WERI-Rb-1 (cell line): ENCODE measurements around the gene ABCC12.

Source experiments
- DNase-seq: peaks from one replicate; pipeline ENCODE4 v3.0.0-alpha.2; 2020
- H3K27ac ChIP-seq: fragments of 250-450 bp; sonication (Bioruptor Pico); 2 replicates; pipeline ENCODE4 v1.5.1; 2020; ENCODE audit warnings: mild to moderate bottlenecking, moderate library complexity
- H3K27me3 ChIP-seq: fragments of 250-450 bp; sonication (Bioruptor Pico); 2 replicates; pipeline ENCODE4 v1.5.1; 2021; ENCODE audit warnings: mild to moderate bottlenecking, low read depth, moderate library complexity; ENCODE audit not compliant: insufficient read depth, severe bottlenecking
- H3K36me3 ChIP-seq: fragments of 250-450 bp; sonication (Bioruptor Pico); 2 replicates; pipeline ENCODE4 v1.5.1; 2020; ENCODE audit warnings: mild to moderate bottlenecking, moderate library complexity
- H3K4me3 ChIP-seq: 2 replicates; pipeline ENCODE4 v1.5.1; 2011; ENCODE audit warnings: low read depth, mild to moderate bottlenecking, control low read depth, low read length
- H3K9me3 ChIP-seq: fragments of 250-450 bp; sonication (Bioruptor Pico); 2 replicates; pipeline ENCODE4 v1.5.1; 2021; ENCODE audit warnings: mild to moderate bottlenecking, moderate library complexity; ENCODE audit not compliant: severe bottlenecking
- CTCF ChIP-seq: IDR thresholded peaks from 2 replicates; pipeline ENCODE4 v1.5.1; 2011; ENCODE audit warnings: low read depth, mild to moderate bottlenecking, control low read depth, inconsistent platforms, low read length

ABCC12 gene

GRCh38 chr16:48140821-48141220 lies 15.0 kb downstream of the ABCC12 start:
- Histone ChIP-seq H3K27ac (no peak overlapping the region), H3K9me3 (no peaks in the 10 kb centered on the region), H3K27me3 (no peaks in the 10 kb centered on the region), H3K36me3 (no peaks in the 10 kb centered on the region), H3K4me3 (no peak overlapping the region)
- TF ChIP-seq CTCF, result no peak
- no peak for DNase-seq

GRCh38 chr16:48139517-48139916 lies 16.3 kb downstream of the ABCC12 start:
- TF ChIP-seq CTCF, result no peak
- H3K36me3 ChIP-seq, result no peaks in the 10 kb centered on the region
- H3K9me3 ChIP-seq, result no peaks in the 10 kb centered on the region
- no peaks in the 10 kb centered on the region for H3K27me3 ChIP-seq
- DNase-seq, result no peak
- H3K4me3 ChIP-seq, result no peak overlapping the region
- H3K27ac ChIP-seq, result no peak overlapping the region

GRCh38 chr16:48138543-48138942 lies 17.2 kb downstream of the ABCC12 start:
- DNase-seq, result no peak
- H3K27ac ChIP-seq, result no peak overlapping the region
- H3K27me3 ChIP-seq, result no peaks in the 10 kb centered on the region
- no peaks in the 10 kb centered on the region for H3K36me3 ChIP-seq
- TF ChIP-seq CTCF, result no peak
- H3K4me3 ChIP-seq, result no peak overlapping the region
- H3K9me3 ChIP-seq, result no peaks in the 10 kb centered on the region

- H3K36me3 ChIP-seq, result no peaks in the 10 kb centered on the region
- H3K27me3 ChIP-seq, result no peaks in the 10 kb centered on the region
- no peak overlapping the region for H3K4me3 ChIP-seq
- H3K27ac ChIP-seq, result no peak overlapping the region
- no peak for DNase-seq
- TF ChIP-seq CTCF, result no peak
- H3K9me3 ChIP-seq, result no peaks in the 10 kb centered on the region
These were observed 18.0 kb downstream of the ABCC12 start for GRCh38 chr16:48137822-48138221.

- Histone ChIP-seq H3K27ac (no peak overlapping the region), H3K27me3 (no peaks in the 10 kb centered on the region), H3K36me3 (no peaks in the 10 kb centered on the region), H3K4me3 (no peak overlapping the region), H3K9me3 (no peaks in the 10 kb centered on the region)
- DNase-seq, result peak; percentile 35
- no peak for TF ChIP-seq CTCF
These were observed 19.0 kb downstream of the ABCC12 start for GRCh38 chr16:48136547-48137360.
